Stimulated activated naive CD8-positive, alpha-beta T cell treated with anti-CD3 and anti-CD28 coated beads, Interleukin-15, Interleukin-2, amounts not matched to agents 100 ng/mL and 50 ng/mL, for 24 hours (primary cell): ENCODE results near the gene PRKCE.

Source experiments
- H3K27ac Mint-ChIP-seq: one replicate; pipeline ENCODE4 v1.8.0; 2021; ENCODE audit warnings: mild to moderate bottlenecking, mixed read lengths
- H3K27me3 Mint-ChIP-seq: one replicate; pipeline ENCODE4 v1.8.0; 2021; ENCODE audit warnings: mixed read lengths
- H3K36me3 Mint-ChIP-seq: one replicate; pipeline ENCODE4 v1.8.0; 2021; ENCODE audit warnings: low read depth, mixed read lengths
- H3K4me1 Mint-ChIP-seq: one replicate; pipeline ENCODE4 v1.8.0; 2021; ENCODE audit warnings: low read depth, mixed read lengths
- H3K4me3 Mint-ChIP-seq: one replicate; pipeline ENCODE4 v1.8.0; 2021; ENCODE audit warnings: mild to moderate bottlenecking, mixed read lengths
- H3K9me3 Mint-ChIP-seq: one replicate; pipeline ENCODE4 v1.8.0; 2021; ENCODE audit warnings: mixed read lengths

PRKCE gene

GRCh38 chr2:45950606-45951005 lies 299.1 kb downstream of the PRKCE start:
- no peaks in the 10 kb centered on the region for H3K9me3 Mint-ChIP-seq
- H3K36me3 Mint-ChIP-seq = no peaks in the 10 kb centered on the region
- no peak overlapping the region for H3K27ac Mint-ChIP-seq
- no peak overlapping the region for H3K4me3 Mint-ChIP-seq
- H3K4me1 Mint-ChIP-seq = peaks cover 6% of the 10 kb centered on the region
- H3K27me3 Mint-ChIP-seq = no peaks in the 10 kb centered on the region

- Mint-ChIP-seq H3K27me3 (no peaks in the 10 kb centered on the region), H3K9me3 (no peaks in the 10 kb centered on the region), H3K27ac (no peak overlapping the region), H3K4me1 (peaks cover 6% of the 10 kb centered on the region), H3K36me3 (no peaks in the 10 kb centered on the region), H3K4me3 (no peak overlapping the region)
Observed at GRCh38 chr2:45951025-45951727, 299.7 kb downstream of the PRKCE start.

GRCh38 chr2:45952591-45952990 lies 301.1 kb downstream of the PRKCE start:
- Mint-ChIP-seq H3K27ac (no peak overlapping the region), H3K9me3 (no peaks in the 10 kb centered on the region), H3K36me3 (no peaks in the 10 kb centered on the region), H3K4me3 (no peak overlapping the region), H3K4me1 (peaks cover 6% of the 10 kb centered on the region), H3K27me3 (no peaks in the 10 kb centered on the region)

- H3K4me1 Mint-ChIP-seq = peaks cover 6% of the 10 kb centered on the region
- H3K27me3 Mint-ChIP-seq = no peaks in the 10 kb centered on the region
- no peak overlapping the region for H3K4me3 Mint-ChIP-seq
- H3K27ac Mint-ChIP-seq = no peak overlapping the region
- no peaks in the 10 kb centered on the region for H3K36me3 Mint-ChIP-seq
- no peaks in the 10 kb centered on the region for H3K9me3 Mint-ChIP-seq
Observed at GRCh38 chr2:45953376-45954027, 302.0 kb downstream of the PRKCE start.

- H3K4me1 Mint-ChIP-seq = peaks cover 6% of the 10 kb centered on the region
- H3K9me3 Mint-ChIP-seq = no peaks in the 10 kb centered on the region
- no peaks in the 10 kb centered on the region for H3K36me3 Mint-ChIP-seq
- H3K27me3 Mint-ChIP-seq = no peaks in the 10 kb centered on the region
- H3K4me3 Mint-ChIP-seq = no peak overlapping the region
- no peak overlapping the region for H3K27ac Mint-ChIP-seq
Observed at GRCh38 chr2:45954233-45954850, 302.9 kb downstream of the PRKCE start.

GRCh38 chr2:45957533-45958227 lies 306.2 kb downstream of the PRKCE start:
- no peak overlapping the region for H3K27ac Mint-ChIP-seq
- no peaks in the 10 kb centered on the region for H3K36me3 Mint-ChIP-seq
- H3K27me3 Mint-ChIP-seq = no peaks in the 10 kb centered on the region
- no peaks in the 10 kb centered on the region for H3K4me1 Mint-ChIP-seq
- no peaks in the 10 kb centered on the region for H3K9me3 Mint-ChIP-seq
- no peak overlapping the region for H3K4me3 Mint-ChIP-seq

- H3K4me3 Mint-ChIP-seq = no peak overlapping the region
- no peaks in the 10 kb centered on the region for H3K27me3 Mint-ChIP-seq
- H3K36me3 Mint-ChIP-seq = no peaks in the 10 kb centered on the region
- H3K27ac Mint-ChIP-seq = no peak overlapping the region
- H3K4me1 Mint-ChIP-seq = peaks cover 19% of the 10 kb centered on the region
- no peaks in the 10 kb centered on the region for H3K9me3 Mint-ChIP-seq
Observed at GRCh38 chr2:45960057-45960863, 308.8 kb downstream of the PRKCE start.

- Mint-ChIP-seq H3K9me3 (no peaks in the 10 kb centered on the region), H3K27me3 (no peaks in the 10 kb centered on the region), H3K4me3 (no peak overlapping the region), H3K36me3 (no peaks in the 10 kb centered on the region), H3K27ac (no peak overlapping the region), H3K4me1 (peaks cover 29% of the 10 kb centered on the region)
Observed at GRCh38 chr2:45962177-45962921, 310.9 kb downstream of the PRKCE start.

GRCh38 chr2:45963816-45964215 lies 312.3 kb downstream of the PRKCE start:
- Mint-ChIP-seq H3K4me3 (no peak overlapping the region), H3K4me1 (peaks cover 29% of the 10 kb centered on the region), H3K27ac (no peak overlapping the region), H3K36me3 (no peaks in the 10 kb centered on the region), H3K9me3 (no peaks in the 10 kb centered on the region), H3K27me3 (no peaks in the 10 kb centered on the region)

GRCh38 chr2:45964223-45964841 lies 312.9 kb downstream of the PRKCE start:
- H3K4me3 Mint-ChIP-seq = no peak overlapping the region
- H3K36me3 Mint-ChIP-seq = no peaks in the 10 kb centered on the region
- H3K27ac Mint-ChIP-seq = no peak overlapping the region
- H3K9me3 Mint-ChIP-seq = no peaks in the 10 kb centered on the region
- peaks cover 29% of the 10 kb centered on the region for H3K4me1 Mint-ChIP-seq
- no peaks in the 10 kb centered on the region for H3K27me3 Mint-ChIP-seq

- peaks cover 29% of the 10 kb centered on the region for H3K4me1 Mint-ChIP-seq
- no peak overlapping the region for H3K27ac Mint-ChIP-seq
- H3K36me3 Mint-ChIP-seq = no peaks in the 10 kb centered on the region
- H3K4me3 Mint-ChIP-seq = no peak overlapping the region
- H3K27me3 Mint-ChIP-seq = no peaks in the 10 kb centered on the region
- no peaks in the 10 kb centered on the region for H3K9me3 Mint-ChIP-seq
Observed at GRCh38 chr2:45964906-45965305, 313.4 kb downstream of the PRKCE start.

GRCh38 chr2:45965871-45966498 lies 314.5 kb downstream of the PRKCE start:
- H3K27ac Mint-ChIP-seq = no peak overlapping the region
- H3K36me3 Mint-ChIP-seq = no peaks in the 10 kb centered on the region
- peaks cover 29% of the 10 kb centered on the region for H3K4me1 Mint-ChIP-seq
- H3K4me3 Mint-ChIP-seq = no peak overlapping the region
- no peaks in the 10 kb centered on the region for H3K9me3 Mint-ChIP-seq
- no peaks in the 10 kb centered on the region for H3K27me3 Mint-ChIP-seq

GRCh38 chr2:45968946-45969584 lies 317.6 kb downstream of the PRKCE start:
- Mint-ChIP-seq H3K27me3 (no peaks in the 10 kb centered on the region), H3K4me1 (peaks cover 21% of the 10 kb centered on the region), H3K36me3 (no peaks in the 10 kb centered on the region), H3K4me3 (no peak overlapping the region), H3K27ac (no peak overlapping the region), H3K9me3 (no peaks in the 10 kb centered on the region)
